ENCODE results near the gene TAS2R8. TPM values are rescaled to one million over a fixed set of nuclear protein-coding genes. Genes with fewer than 3 reads are reported as not detected.

The TAS2R8 gene
- total and polyA plus RNA-seq, 2 of the 8 experiments (the other 6 are each of a cell fraction or from before 2014, with no cell fraction given), result not detected

GRCh38 chr12:10783252-10783651 is 23.8 kb downstream of the TAS2R8 start:
- Histone ChIP-seq H2AFZ (ENCODE audit: low read length) (no peak overlapping the region), H4K5ac (ENCODE audit: insufficient read length, low read depth, low read length) (no peak overlapping the region), H3K9me3 (ENCODE audit: insufficient read depth in 2 of 2, low read depth in 1 of 2, low read length in 1 of 2) (no peaks in the 10 kb centered on the region), H3K23ac (ENCODE audit: insufficient read length) (no peak overlapping the region), H3K4ac (replicated peaks; ENCODE audit: insufficient read length, low read depth, low read length) (no peak overlapping the region), H3K4me2 (ENCODE audit: insufficient read depth in 1 of 2, low read depth in 2 of 2, low read length in 2 of 2) (no peak overlapping the region), H3K9ac (replicated peaks in 1 of 4; ENCODE audit: extremely low read depth in 1 of 4, low read depth in 3 of 4, low read length in 3 of 4) (no peak overlapping the region), H3K79me1 (ENCODE audit: low read depth, low read length) (no peaks in the 10 kb centered on the region), H3K79me2 (ENCODE audit: control insufficient read depth in 1 of 2, insufficient read depth in 2 of 2, low read length in 2 of 2) (no peaks in the 10 kb centered on the region), H2AK5ac (ENCODE audit: low read depth, low read length) (no peak overlapping the region), H3K4me1 (replicated peaks in 1 of 4; ENCODE audit: control insufficient read depth in 3 of 4, insufficient read depth in 4 of 4, low read length in 3 of 4) (no peaks in the 10 kb centered on the region), H3K27me3 (replicated peaks in 1 of 4; ENCODE audit: control insufficient read depth in 3 of 4, extremely low read depth in 1 of 4, insufficient read depth in 3 of 4, low read length in 3 of 4) (no peaks in the 10 kb centered on the region), H2BK5ac (ENCODE audit: low read depth, low read length) (no peak overlapping the region), H2BK120ac (replicated peaks; ENCODE audit: low read depth, low read length) (no peak overlapping the region), H3K36me3 (ENCODE audit: control insufficient read depth in 2 of 4, insufficient read depth in 4 of 4, low read length in 3 of 4) (no peaks in the 10 kb centered on the region), H3K27ac (ENCODE audit: low read depth, low read length) (no peak overlapping the region), H4K20me1 (replicated peaks in 1 of 2; ENCODE audit: control insufficient read depth in 1 of 2, insufficient read depth in 2 of 2, low read length in 2 of 2) (no peaks in the 10 kb centered on the region), H3K56ac (replicated peaks; ENCODE audit: insufficient read length, low read depth, low read length) (no peak overlapping the region), H4K8ac (ENCODE audit: extremely low read depth, insufficient read depth, low read length) (no peak overlapping the region), H2BK20ac (ENCODE audit: low read length) (no peak overlapping the region), H3K4me3 (ENCODE audit: extremely low read depth in 1 of 4, insufficient read depth in 2 of 4, low read depth in 3 of 4, low read length in 4 of 4) (no peak overlapping the region), H2BK12ac (ENCODE audit: low read depth, low read length) (no peak overlapping the region), H3K14ac (ENCODE audit: insufficient read length) (no peak overlapping the region), H4K91ac (replicated peaks; ENCODE audit: insufficient read length, low read length) (no peak overlapping the region), H3K18ac (ENCODE audit: extremely low read depth, low read length) (no peak overlapping the region), H2BK15ac (ENCODE audit: low read length) (no peak overlapping the region), H3K23me2 (ENCODE audit: low read depth, low read length) (no peaks in the 10 kb centered on the region; the same call in 1 of the 2 replicates)
- DNase-seq (ENCODE audit: low read depth in 1 of 2, low spot score in 2 of 2), result no peak
- TF ChIP-seq HDAC2 (IDR thresholded peaks at IDR 0.05; ENCODE audit: borderline replicate concordance in 1 of 2, low read depth in 2 of 2, low read length in 2 of 2) (no peak), CEBPB (IDR thresholded peaks at IDR 0.05; ENCODE audit: low read depth, low read length) (no peak; the same call in 1 of the 2 replicates), ATF3 (IDR thresholded peaks at IDR 0.05; ENCODE audit: insufficient read depth, low read depth, low read length) (no peak)
- ChIA-PET POLR2A (ENCODE audit: partially characterized antibody) (no interaction called here), CTCF (ENCODE audit: partially characterized antibody) (interaction anchor here (0.5 to 0.7 kb wide), 2 partner anchors 563 to 704 kb away, joined by 3 read pairs; no protein-coding TSS in a partner anchor)
- WGBS, 2 experiments (ENCODE audit: extremely low coverage in 1 of 2, insufficient coverage in 1 of 2, insufficient read length in 1 of 2, insufficient replicate concordance in 2 of 2, low coverage in 1 of 2, low lambda C conversion rate in 2 of 2, missing lambda C conversion rate in 1 of 2), result 89% methylated on average over 5 of the region's 5 CpGs; no CpG with 5 or more reads in 1 of the 2 experiments
- no peak for FAIRE-seq

All from H1 (cell line).